Measurements from ENCODE around the gene PLA2G5.

Gene PLA2G5

DNA sequence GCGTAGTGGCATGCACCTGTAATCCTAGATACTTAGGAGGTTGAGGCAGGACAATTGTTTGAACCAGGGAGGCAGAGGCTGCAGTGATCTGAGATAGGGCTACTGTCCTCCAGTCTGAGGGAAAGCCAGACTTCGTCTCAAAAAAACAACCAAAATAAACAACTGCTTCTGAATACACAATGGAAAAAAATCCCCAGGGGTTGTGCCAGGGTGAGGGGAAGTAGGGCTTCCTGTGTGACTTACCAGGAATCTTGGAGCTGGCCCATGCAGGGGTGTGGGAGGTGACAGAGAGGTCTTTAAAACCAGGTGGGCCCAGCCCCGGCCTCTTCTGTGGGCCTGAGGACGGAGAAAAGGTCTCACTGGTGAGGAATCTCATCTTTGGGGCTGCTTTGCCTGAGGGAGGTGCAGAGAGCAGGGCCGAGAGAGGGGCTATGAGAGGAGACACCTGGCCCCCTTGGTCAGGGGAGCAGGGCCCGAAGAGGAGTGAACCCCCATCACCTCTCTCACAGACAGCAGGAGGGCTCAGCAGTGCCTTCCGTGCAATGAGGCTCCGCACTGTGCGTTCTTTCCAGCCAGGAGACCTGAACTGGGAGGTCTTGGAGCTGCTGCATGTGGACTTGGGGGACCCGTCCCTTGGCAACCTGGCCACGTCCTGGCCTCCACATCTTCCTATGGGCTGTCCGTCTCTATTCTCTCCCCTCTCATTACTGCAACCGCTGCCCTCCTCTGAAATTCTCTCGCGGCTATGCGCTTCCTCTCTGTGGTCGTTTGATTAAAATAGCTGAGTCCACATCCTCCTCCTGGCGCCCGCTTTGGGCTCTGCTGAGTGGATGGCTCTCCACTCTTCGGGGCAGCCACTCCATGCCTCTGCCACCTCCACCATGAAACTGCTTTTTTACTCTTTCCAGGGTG lies 10.7 kb downstream of the PLA2G5 start:
- TF ChIP-seq POLR2A (IDR thresholded peaks at IDR 0.05; ENCODE audit: extremely low read depth, insufficient read length) (no peak), MYC (IDR thresholded peaks at IDR 0.05; ENCODE audit: low read depth, low read length) (no peak)
- TF ChIP-seq, protein P1, sequence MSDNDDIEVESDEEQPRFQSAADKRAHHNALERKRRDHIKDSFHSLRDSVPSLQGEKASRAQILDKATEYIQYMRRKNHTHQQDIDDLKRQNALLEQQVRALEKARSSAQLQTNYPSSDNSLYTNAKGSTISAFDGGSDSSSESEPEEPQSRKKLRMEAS (IDR thresholded peaks at IDR 0.05; ENCODE audit: low read depth, low read length) = no peak
- TF ChIP-seq, protein P2, sequence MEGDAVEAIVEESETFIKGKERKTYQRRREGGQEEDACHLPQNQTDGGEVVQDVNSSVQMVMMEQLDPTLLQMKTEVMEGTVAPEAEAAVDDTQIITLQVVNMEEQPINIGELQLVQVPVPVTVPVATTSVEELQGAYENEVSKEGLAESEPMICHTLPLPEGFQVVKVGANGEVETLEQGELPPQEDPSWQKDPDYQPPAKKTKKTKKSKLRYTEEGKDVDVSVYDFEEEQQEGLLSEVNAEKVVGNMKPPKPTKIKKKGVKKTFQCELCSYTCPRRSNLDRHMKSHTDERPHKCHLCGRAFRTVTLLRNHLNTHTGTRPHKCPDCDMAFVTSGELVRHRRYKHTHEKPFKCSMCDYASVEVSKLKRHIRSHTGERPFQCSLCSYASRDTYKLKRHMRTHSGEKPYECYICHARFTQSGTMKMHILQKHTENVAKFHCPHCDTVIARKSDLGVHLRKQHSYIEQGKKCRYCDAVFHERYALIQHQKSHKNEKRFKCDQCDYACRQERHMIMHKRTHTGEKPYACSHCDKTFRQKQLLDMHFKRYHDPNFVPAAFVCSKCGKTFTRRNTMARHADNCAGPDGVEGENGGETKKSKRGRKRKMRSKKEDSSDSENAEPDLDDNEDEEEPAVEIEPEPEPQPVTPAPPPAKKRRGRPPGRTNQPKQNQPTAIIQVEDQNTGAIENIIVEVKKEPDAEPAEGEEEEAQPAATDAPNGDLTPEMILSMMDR (IDR thresholded peaks at IDR 0.05; ENCODE audit: low read depth, low read length) = no peak
- no peak overlapping the region for H3K4me3 ChIP-seq (ENCODE audit: low read depth, low read length)
- peak; percentile 51 for DNase-seq (ENCODE audit: low read depth)

DNA sequence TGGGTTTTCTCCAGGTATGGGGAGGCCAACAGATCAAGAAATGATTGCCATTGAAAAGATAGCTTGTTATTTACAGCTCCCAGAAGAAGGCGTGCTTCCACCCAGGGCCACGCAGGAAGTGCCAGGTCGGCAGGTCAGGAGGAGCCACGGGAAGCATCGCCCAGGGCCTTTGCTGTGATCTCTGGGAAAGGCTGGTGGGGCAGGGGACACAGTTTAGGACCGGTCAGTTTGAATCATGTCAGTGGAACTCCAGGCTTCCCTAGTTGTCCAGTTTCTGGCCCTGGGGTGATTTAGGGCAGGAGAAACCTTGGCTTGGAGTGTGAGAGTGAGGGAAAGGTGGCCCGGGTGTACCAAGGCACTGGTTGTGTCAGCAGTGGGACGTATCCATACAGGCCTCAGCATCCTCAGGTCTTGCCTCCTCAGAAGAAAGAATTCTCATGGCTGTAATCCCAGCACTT lies 11.4 kb downstream of the PLA2G5 start:
- H3K4me3 ChIP-seq (ENCODE audit: low read depth, low read length) = no peak overlapping the region
- TF ChIP-seq, protein P2 (IDR thresholded peaks at IDR 0.05; ENCODE audit: low read depth, low read length) = no peak
- no peak for TF ChIP-seq MYC (IDR thresholded peaks at IDR 0.05; ENCODE audit: low read depth, low read length)
- TF ChIP-seq, protein P1 (IDR thresholded peaks at IDR 0.05; ENCODE audit: low read depth, low read length) = no peak
- TF ChIP-seq POLR2A (IDR thresholded peaks at IDR 0.05; ENCODE audit: extremely low read depth, insufficient read length) = no peak
- no peak for DNase-seq (ENCODE audit: low read depth)

DNA sequence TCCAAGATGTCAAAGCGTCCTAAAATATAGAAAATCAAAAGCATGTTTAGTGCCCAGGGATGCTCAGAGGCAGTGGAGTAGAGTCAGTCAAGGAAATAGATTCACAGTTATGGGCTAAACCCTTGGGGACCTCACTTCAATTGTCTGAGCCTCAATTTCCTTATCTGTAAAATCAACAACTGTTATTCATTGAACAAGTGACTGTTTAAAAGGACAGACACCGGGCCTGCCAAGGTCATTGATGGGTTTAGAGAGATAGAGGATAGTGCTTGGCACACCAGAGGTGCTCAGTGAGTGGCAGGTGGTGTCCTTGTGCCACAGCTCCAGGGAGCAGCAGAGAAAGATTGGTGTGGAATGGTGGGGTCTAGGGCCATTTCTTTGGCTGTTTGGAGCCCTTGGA lies 12.8 kb downstream of the PLA2G5 start:
- TF ChIP-seq POLR2A (IDR thresholded peaks at IDR 0.05; ENCODE audit: extremely low read depth, insufficient read length) (no peak), MYC (IDR thresholded peaks at IDR 0.05; ENCODE audit: low read depth, low read length) (no peak)
- TF ChIP-seq, protein P1 (IDR thresholded peaks at IDR 0.05; ENCODE audit: low read depth, low read length) = no peak
- TF ChIP-seq, protein P2 (IDR thresholded peaks at IDR 0.05; ENCODE audit: low read depth, low read length) = no peak
- no peak overlapping the region for H3K4me3 ChIP-seq (ENCODE audit: low read depth, low read length)
- DNase-seq (ENCODE audit: low read depth) = no peak

DNA sequence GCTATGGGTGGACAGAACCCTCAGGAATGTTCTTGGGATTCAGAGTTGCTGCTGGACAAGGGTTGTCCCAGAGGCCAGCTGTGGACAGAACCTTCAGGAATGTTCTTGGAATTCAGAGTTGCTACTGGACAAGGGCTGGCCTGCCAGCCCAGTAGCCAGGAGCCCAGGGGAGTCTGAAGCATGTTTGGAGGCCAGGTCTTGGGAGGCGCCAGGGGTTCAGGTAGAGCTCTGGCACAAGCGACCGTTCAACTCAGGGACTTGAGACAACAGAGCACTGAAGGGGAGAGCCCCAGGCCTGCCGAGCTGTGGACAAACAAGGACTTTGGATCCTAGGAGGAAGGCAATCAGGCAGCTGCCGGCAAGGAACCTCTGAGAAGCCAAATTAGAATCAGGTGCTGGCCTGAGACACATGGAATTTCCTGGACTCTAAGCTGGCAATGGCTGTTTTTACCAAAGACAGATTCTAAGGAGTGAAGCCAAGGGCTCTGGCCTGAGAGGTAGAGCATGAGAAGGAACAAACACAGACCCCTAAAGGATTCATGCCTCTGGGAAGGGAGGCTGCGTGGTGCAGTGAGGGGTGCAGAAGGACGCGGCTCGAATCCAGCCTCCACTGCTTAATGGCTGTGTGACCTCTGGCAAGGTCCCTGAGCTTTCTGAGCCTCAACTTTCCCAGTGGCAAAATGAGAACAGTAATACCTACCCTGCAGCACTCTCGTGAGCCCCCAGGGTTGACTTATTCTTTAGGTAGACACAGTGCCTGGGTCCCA lies 13.4 kb downstream of the PLA2G5 start:
- TF ChIP-seq, protein P2 (IDR thresholded peaks at IDR 0.05; ENCODE audit: low read depth, low read length) = no peak
- TF ChIP-seq, protein P1 (IDR thresholded peaks at IDR 0.05; ENCODE audit: low read depth, low read length) = no peak
- no peak for TF ChIP-seq MYC (IDR thresholded peaks at IDR 0.05; ENCODE audit: low read depth, low read length)
- no peak overlapping the region for H3K4me3 ChIP-seq (ENCODE audit: low read depth, low read length)
- no peak for DNase-seq (ENCODE audit: low read depth)

DNA sequence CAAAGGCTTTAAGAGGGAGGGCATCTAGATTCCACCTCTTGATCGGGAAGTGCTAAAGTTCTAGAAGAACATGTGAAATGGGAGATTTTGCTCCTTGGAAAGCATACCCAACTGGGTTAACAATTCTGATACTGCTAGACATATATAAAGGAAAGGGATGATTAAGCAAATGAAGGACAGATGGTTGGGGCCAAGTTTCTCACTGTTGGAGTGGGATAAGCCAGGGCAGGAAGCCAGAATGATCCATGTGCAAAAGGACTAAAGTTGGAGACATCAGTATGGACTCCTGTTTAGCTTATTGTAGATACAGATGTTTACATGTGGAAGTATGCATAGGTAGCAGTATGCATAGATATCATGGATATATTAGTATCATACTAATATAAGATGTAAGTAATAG lies 16.8 kb downstream of the PLA2G5 start:
- no peak overlapping the region for H3K4me3 ChIP-seq (ENCODE audit: low read depth, low read length)
- TF ChIP-seq, protein P2 (IDR thresholded peaks at IDR 0.05; ENCODE audit: low read depth, low read length) = no peak
- TF ChIP-seq, protein P1 (IDR thresholded peaks at IDR 0.05; ENCODE audit: low read depth, low read length) = no peak
- TF ChIP-seq MYC (IDR thresholded peaks at IDR 0.05; ENCODE audit: low read depth, low read length) (no peak), POLR2A (IDR thresholded peaks at IDR 0.05; ENCODE audit: extremely low read depth, insufficient read length) (no peak)
- DNase-seq (ENCODE audit: low read depth) = no peak

All from NB4 (cell line).